ENCODE measurements around the gene RBFA.
A peak's percentile ranks its signal among the peaks of the same experiment; 100 is the strongest.
"Not testable (repeated sequence)": the region's sequence is repeated elsewhere in the genome, so short reads cannot be mapped to it uniquely, and the experiment has no call there.

Gene RBFA

GRCh38 chr18:80034068-80034851 is at the start of gene RBFA:
Gene RBFA (plus strand): TSS chr18:80034434. CDS start chr18:80034496, 62 bp downstream.
- DNase-seq (ENCODE audit: low spot score): peak; percentile 98

GRCh38 chr18:79985172-79985571 is 49.1 kb upstream of the RBFA start:
- no peak for DNase-seq (ENCODE audit: low spot score)

- DNase-seq (ENCODE audit: low spot score): no peak
These were observed 47.5 kb upstream of the RBFA start for GRCh38 chr18:79986726-79987125.

GRCh38 chr18:79987566-79987965 is 46.7 kb upstream of the RBFA start:
- no peak for DNase-seq (ENCODE audit: low spot score)

GRCh38 chr18:79988071-79988450 is 46.2 kb upstream of the RBFA start:
- peak; percentile 44 for DNase-seq (ENCODE audit: low spot score)

- DNase-seq (ENCODE audit: low spot score): peak; percentile 88
These were observed 45.6 kb upstream of the RBFA start, which contains the start of gene TXNL4A for GRCh38 chr18:79988451-79989194. Gene TXNL4A (minus strand): TSS chr18:79988563. CDS start chr18:79988392, 171 bp downstream.

- no peak for DNase-seq (ENCODE audit: low spot score)
These were observed 45.1 kb upstream of the RBFA start for GRCh38 chr18:79989195-79989497.

GRCh38 chr18:79991494-79991893 is 42.7 kb upstream of the RBFA start:
- DNase-seq (ENCODE audit: low spot score): no peak

- not testable (repeated sequence) for DNase-seq (ENCODE audit: low spot score)
These were observed 34.5 kb upstream of the RBFA start for GRCh38 chr18:79999701-80000100.

- no peak for DNase-seq (ENCODE audit: low spot score)
These were observed 33.4 kb upstream of the RBFA start for GRCh38 chr18:80000877-80001276.

- no peak for DNase-seq (ENCODE audit: low spot score)
These were observed 31.8 kb upstream of the RBFA start for GRCh38 chr18:80002468-80002867.

GRCh38 chr18:80004600-80005342 is 29.5 kb upstream of the RBFA start:
- DNase-seq (ENCODE audit: low spot score): no peak

- no peak for DNase-seq (ENCODE audit: low spot score)
These were observed 27.5 kb upstream of the RBFA start for GRCh38 chr18:80006724-80007123.

GRCh38 chr18:80009661-80010550 is 24.3 kb upstream of the RBFA start:
- DNase-seq (ENCODE audit: low spot score): no peak

- no peak for DNase-seq (ENCODE audit: low spot score)
These were observed 23.7 kb upstream of the RBFA start for GRCh38 chr18:80010551-80010906.

GRCh38 chr18:80011496-80012137 is 22.6 kb upstream of the RBFA start:
- not testable (repeated sequence) for DNase-seq (ENCODE audit: low spot score)

- DNase-seq (ENCODE audit: low spot score): no peak
These were observed 21.5 kb upstream of the RBFA start for GRCh38 chr18:80012714-80013113.

- no peak for DNase-seq (ENCODE audit: low spot score)
These were observed 11.6 kb upstream of the RBFA start for GRCh38 chr18:80022613-80023012.

- no peak for DNase-seq (ENCODE audit: low spot score)
These were observed 11.1 kb upstream of the RBFA start for GRCh38 chr18:80023173-80023572.

- no peak for DNase-seq (ENCODE audit: low spot score)
These were observed 7.9 kb upstream of the RBFA start for GRCh38 chr18:80026363-80026762.

GRCh38 chr18:80027719-80028118 is 6.5 kb upstream of the RBFA start:
- not testable (repeated sequence) for DNase-seq (ENCODE audit: low spot score)

Measured in activated CD4-positive, alpha-beta T cell treated with anti-CD3 and anti-CD28 coated beads, Interleukin-2, Interleukin-4, amounts not matched to agents 100 ng/mL and 50 ng/mL, durations not matched to agents 16 hours and 8 hours (primary cell).